ENCODE measurements around the gene AMACR. TPM values are rescaled to one million over a fixed set of nuclear protein-coding genes. Genes with fewer than 3 reads are reported as not detected.

Gene AMACR
- total and polyA plus RNA-seq, 2 of the 8 experiments (the other 6 are each of a cell fraction or from before 2014, with no cell fraction given) = 9.1 to 12.6 TPM

- Histone ChIP-seq H3K9ac (replicated peaks in 1 of 4; ENCODE audit: extremely low read depth in 1 of 4, low read depth in 3 of 4, low read length in 3 of 4) (no peak overlapping the region), H2AK5ac (ENCODE audit: low read depth, low read length) (no peak overlapping the region), H3K27ac (ENCODE audit: low read depth, low read length) (no peak overlapping the region), H3K27me3 (replicated peaks in 1 of 4; ENCODE audit: control insufficient read depth in 3 of 4, extremely low read depth in 1 of 4, insufficient read depth in 3 of 4, low read length in 3 of 4) (no peaks in the 10 kb centered on the region), H2AFZ (ENCODE audit: low read length) (no peak overlapping the region), H4K91ac (replicated peaks; ENCODE audit: insufficient read length, low read length) (no peak overlapping the region), H4K8ac (ENCODE audit: extremely low read depth, insufficient read depth, low read length) (no peak overlapping the region), H3K56ac (replicated peaks; ENCODE audit: insufficient read length, low read depth, low read length) (no peak overlapping the region), H2BK15ac (ENCODE audit: low read length) (no peak overlapping the region), H2BK5ac (ENCODE audit: low read depth, low read length) (no peak overlapping the region), H3K9me3 (ENCODE audit: insufficient read depth in 2 of 2, low read depth in 1 of 2, low read length in 1 of 2) (no peaks in the 10 kb centered on the region), H3K4me1 (replicated peaks in 1 of 4; ENCODE audit: control insufficient read depth in 3 of 4, insufficient read depth in 4 of 4, low read length in 3 of 4) (no peaks in the 10 kb centered on the region), H3K4ac (replicated peaks; ENCODE audit: insufficient read length, low read depth, low read length) (no peak overlapping the region), H3K14ac (ENCODE audit: insufficient read length) (no peak overlapping the region), H2BK20ac (ENCODE audit: low read length) (no peak overlapping the region), H2BK120ac (replicated peaks; ENCODE audit: low read depth, low read length) (no peak overlapping the region), H3K23me2 (ENCODE audit: low read depth, low read length) (no peaks in the 10 kb centered on the region), H2BK12ac (ENCODE audit: low read depth, low read length) (no peak overlapping the region), H4K20me1 (replicated peaks in 1 of 2; ENCODE audit: control insufficient read depth in 1 of 2, insufficient read depth in 2 of 2, low read length in 2 of 2) (no peaks in the 10 kb centered on the region), H3K4me3 (ENCODE audit: extremely low read depth in 1 of 4, insufficient read depth in 2 of 4, low read depth in 3 of 4, low read length in 4 of 4) (no peak overlapping the region), H3K23ac (ENCODE audit: insufficient read length) (no peak overlapping the region), H3K79me1 (ENCODE audit: low read depth, low read length) (no peaks in the 10 kb centered on the region), H3K36me3 (ENCODE audit: control insufficient read depth in 2 of 4, insufficient read depth in 4 of 4, low read length in 3 of 4) (no peaks in the 10 kb centered on the region), H4K5ac (ENCODE audit: insufficient read length, low read depth, low read length) (no peak overlapping the region), H3K4me2 (ENCODE audit: insufficient read depth in 1 of 2, low read depth in 2 of 2, low read length in 2 of 2) (no peak overlapping the region), H3K18ac (ENCODE audit: extremely low read depth, low read length) (no peak overlapping the region), H3K79me2 (ENCODE audit: control insufficient read depth in 1 of 2, insufficient read depth in 2 of 2, low read length in 2 of 2) (no peaks in the 10 kb centered on the region)
- no peak for DNase-seq (ENCODE audit: low read depth in 1 of 2, low spot score in 2 of 2)
- CTCF ChIA-PET (ENCODE audit: partially characterized antibody) = interaction anchor here (0.8 to 1.5 kb wide), 5 partner anchors 10 to 59 kb away, joined by 3 read pairs; no protein-coding TSS in a partner anchor
- FAIRE-seq = no peak
- TF ChIP-seq SRF (IDR thresholded peaks at IDR 0.05; ENCODE audit: low read depth, low read length) (no peak), E2F6 (IDR thresholded peaks at IDR 0.05) (no peak)
- POLR2A ChIA-PET (ENCODE audit: partially characterized antibody) = no interaction called here
- WGBS, 2 experiments (ENCODE audit: extremely low coverage in 1 of 2, insufficient coverage in 1 of 2, insufficient read length in 1 of 2, insufficient replicate concordance in 2 of 2, low coverage in 1 of 2, low lambda C conversion rate in 2 of 2, missing lambda C conversion rate in 1 of 2) = 85% methylated on average over 2 of the region's 2 CpGs; no CpG with 5 or more reads in 1 of the 2 experiments
Observed at GRCh38 chr5:34021334-34021733, 13.5 kb upstream of the AMACR start.

Data from H1 (cell line).